H1 (cell line): ENCODE measurements around the gene MYH10. TPM values are rescaled to one million over a fixed set of nuclear protein-coding genes. Genes with fewer than 3 reads are reported as not detected.

Experiments
- ATF3 ChIP-seq: IDR thresholded peaks from 2 replicates; pipeline ENCODE4 v1.6.1; 2011; ENCODE audit warnings: low read depth, mild to moderate bottlenecking, low read length; ENCODE audit not compliant: insufficient read depth
- BACH1 ChIP-seq: IDR thresholded peaks from 2 replicates; pipeline ENCODE4 v1.6.1; 2012; ENCODE audit warnings: low read length, improper control_type of control experiment
- BRCA1 ChIP-seq: IDR thresholded peaks from 2 replicates; pipeline ENCODE4 v1.6.1; 2012; ENCODE audit warnings: low read depth, low read length, improper control_type of control experiment
- CBX5 ChIP-seq: fragments of 300-800, 300-1000 bp; sonication (generic); IDR thresholded peaks from 2 replicates; pipeline ENCODE4 v1.7.1; 2016; ENCODE audit warnings: antibody characterized with exemption, low read length, low read depth
- CHD1 ChIP-seq: IDR thresholded peaks from 2 replicates; pipeline ENCODE4 v1.6.1; 2012; ENCODE audit warnings: low read depth, low read length, improper control_type of control experiment
- CHD2 ChIP-seq: IDR thresholded peaks from 2 replicates; pipeline ENCODE4 v1.6.1; 2012; ENCODE audit warnings: low read length, improper control_type of control experiment
- CREB1 ChIP-seq: IDR thresholded peaks from 2 replicates; pipeline ENCODE4 v1.6.1; 2012; ENCODE audit warnings: inconsistent platforms
- CTBP2 ChIP-seq: IDR thresholded peaks from 2 replicates; pipeline ENCODE4 v1.7.0; 2011; ENCODE audit warnings: borderline replicate concordance, mild to moderate bottlenecking, moderate library complexity, mixed read lengths, low read length; ENCODE audit not compliant: insufficient read depth, insufficient read length
- EGR1 ChIP-seq: IDR thresholded peaks from 2 replicates; pipeline ENCODE4 v1.6.1; 2011; ENCODE audit warnings: low read depth, low read length, borderline replicate concordance
- EZH2 ChIP-seq: fragments of 200-600 bp; sonication (generic); IDR thresholded peaks from 2 replicates; pipeline ENCODE4 v1.7.1; 2012; ENCODE audit warnings: low read depth, mild to moderate bottlenecking, moderate library complexity, low read length, inconsistent platforms; ENCODE audit not compliant: severe bottlenecking
- FOSL1 ChIP-seq: IDR thresholded peaks from 2 replicates; pipeline ENCODE4 v1.6.1; 2011; ENCODE audit warnings: mild to moderate bottlenecking, low read depth, low read length, moderate library complexity; ENCODE audit not compliant: insufficient read depth
- HDAC6 ChIP-seq: IDR thresholded peaks from one replicate; pipeline ENCODE4 v1.7.1; 2012; ENCODE audit warnings: low read depth, mild to moderate bottlenecking, inconsistent platforms, low read length, moderate library complexity
- KDM4A ChIP-seq: IDR thresholded peaks from one replicate; pipeline ENCODE4 v1.7.1; 2012; ENCODE audit warnings: low read depth, mild to moderate bottlenecking, moderate library complexity, low read length, inconsistent platforms; ENCODE audit not compliant: severe bottlenecking
- MAX ChIP-seq: IDR thresholded peaks from 2 replicates; pipeline ENCODE4 v1.6.1; 2012; ENCODE audit warnings: inconsistent platforms
- POU5F1 ChIP-seq: IDR thresholded peaks from 2 replicates; pipeline ENCODE4 v1.6.1; 2011; ENCODE audit warnings: low read depth, mild to moderate bottlenecking, low read length, moderate library complexity
- RNF2 ChIP-seq: fragments of 200-900, 300-1000 bp; sonication (generic); IDR thresholded peaks from 2 replicates; pipeline ENCODE4 v1.7.1; 2016; ENCODE audit warnings: borderline replicate concordance, low read depth, mild to moderate bottlenecking, antibody characterized with exemption, low read length; ENCODE audit not compliant: poor library complexity, severe bottlenecking; ENCODE audit errors: missing control alignments
- RXRA ChIP-seq: IDR thresholded peaks from 2 replicates; pipeline ENCODE4 v1.6.1; 2011; ENCODE audit warnings: low read depth, mild to moderate bottlenecking, low read length, moderate library complexity; ENCODE audit not compliant: insufficient read depth
- SIRT6 ChIP-seq: IDR thresholded peaks from one replicate; pipeline ENCODE4 v1.7.1; 2012; ENCODE audit warnings: low read length, inconsistent platforms
- TAF7 ChIP-seq: optimal IDR thresholded peaks from 2 replicates; pipeline ENCODE3; 2011; ENCODE audit warnings: low read depth, mild to moderate bottlenecking, inconsistent platforms, low read length, moderate library complexity, borderline replicate concordance
- TBP ChIP-seq: IDR thresholded peaks from 2 replicates; pipeline ENCODE4 v1.6.1; 2011; ENCODE audit warnings: low read depth, low read length, improper control_type of control experiment
- TCF12 ChIP-seq: IDR thresholded peaks from 2 replicates; pipeline ENCODE4 v1.6.1; 2011; ENCODE audit warnings: low read depth, mild to moderate bottlenecking, low read length
- ZNF274 ChIP-seq: IDR thresholded peaks from 2 replicates; pipeline ENCODE4 v1.7.0; 2012; ENCODE audit warnings: low read length, borderline replicate concordance; ENCODE audit errors: extremely low read depth
- polyA plus RNA-seq, 7 experiments: library from polyadenylated mRNA; depleted of rRNA in 3 of 7; stranded (reverse) in 5 of 7; unstranded in 2 of 7; fragments of >200 nt in 5 of 7; fragments of 200-250 nt in 2 of 7; gene quantifications; 1 replicate in 5 of 7; 2 replicates in 1 of 7; 4 replicates in 1 of 7; pipeline versions ENCODE4 v1.2.1 to v1.2.3, GENCODE V29; 2011 to 2013; ENCODE audit warnings: missing spikeins in 2 of 7, mixed read lengths in 2 of 7
- total RNA-seq: library from RNA; stranded (reverse); fragmentation: NEBNext Ultra II Directional; extraction: Animal tissue kit (Norgen Biotek cat#: 25700); gene quantifications from 2 replicates; pipeline ENCODE4 v1.2.1, GENCODE V29; 2021
- TF ChIP-seq, protein P1 (sequence below): IDR thresholded peaks from 2 replicates; pipeline ENCODE4 v1.6.1; 2012; ENCODE audit warnings: inconsistent platforms

The MYH10 gene
- total and polyA plus RNA-seq, 2 of the 8 experiments (the other 6 are each of a cell fraction or from before 2014, with no cell fraction given) = 64.1 to 289 TPM

GRCh38 chr17:8629371-8630226 is 926 bp downstream of the MYH10 start (continued):
- no peak for TF ChIP-seq HDAC6
- TF ChIP-seq, protein P1, sequence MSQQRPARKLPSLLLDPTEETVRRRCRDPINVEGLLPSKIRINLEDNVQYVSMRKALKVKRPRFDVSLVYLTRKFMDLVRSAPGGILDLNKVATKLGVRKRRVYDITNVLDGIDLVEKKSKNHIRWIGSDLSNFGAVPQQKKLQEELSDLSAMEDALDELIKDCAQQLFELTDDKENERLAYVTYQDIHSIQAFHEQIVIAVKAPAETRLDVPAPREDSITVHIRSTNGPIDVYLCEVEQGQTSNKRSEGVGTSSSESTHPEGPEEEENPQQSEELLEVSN = no peak
- no peak for TF ChIP-seq POU5F1
- no peak for TF ChIP-seq EZH2
- TF ChIP-seq BACH1 = no peak
- no peak for TF ChIP-seq BRCA1
- no peak for TF ChIP-seq CBX5
- TF ChIP-seq RNF2 = no peak
- no peak for TF ChIP-seq ZNF274
- TF ChIP-seq TCF12 = no peak
- TF ChIP-seq CHD2 = no peak
- TF ChIP-seq MAX = peak; percentile 50; the same call in 1 of the 2 replicates
- no peak for TF ChIP-seq EGR1
- no peak for TF ChIP-seq SIRT6
- no peak for TF ChIP-seq CHD1
- no peak for TF ChIP-seq RXRA
- TF ChIP-seq FOSL1 = no peak
- no peak for TF ChIP-seq CREB1
- no peak for TF ChIP-seq ATF3
- TF ChIP-seq TAF7 = peak; percentile 18
- peak; percentile 60 for TF ChIP-seq KDM4A
- TF ChIP-seq TBP = peak; percentile 55; the same call in 1 of the 2 replicates
- no peak for TF ChIP-seq CTBP2
